GM04504 (cell line): ENCODE results near the gene ZNHIT2.
"Not testable (repeated sequence)": the region's sequence is repeated elsewhere in the genome, so short reads cannot be mapped to it uniquely, and the experiment has no call there.

Source experiments
- DNase-seq: peaks from one replicate; pipeline ENCODE4 v3.0.0-alpha.2; 2012; ENCODE audit warnings: low read depth

Gene ZNHIT2

GRCh38 chr11:65117206-65118096 lies at the start of gene ZNHIT2:
Gene ZNHIT2, minus strand, starts transcription at chr11:65117701. Its CDS starts 48 bp downstream, at chr11:65117653.
- peak; percentile 97 for DNase-seq

GRCh38 chr11:65166893-65167292 lies 49.4 kb upstream of the ZNHIT2 start:
- DNase-seq, result no peak

GRCh38 chr11:65165410-65166317 lies 48.2 kb upstream of the ZNHIT2 start:
- DNase-seq, result no peak

- no peak for DNase-seq
Measured at GRCh38 chr11:65163684-65164083, 46.2 kb upstream of the ZNHIT2 start.

- DNase-seq, result no peak
Measured at GRCh38 chr11:65160643-65161042, 43.1 kb upstream of the ZNHIT2 start.

GRCh38 chr11:65159012-65159411 lies 41.5 kb upstream of the ZNHIT2 start:
- no peak for DNase-seq

- DNase-seq, result no peak
Measured at GRCh38 chr11:65157336-65157735, 39.8 kb upstream of the ZNHIT2 start.

GRCh38 chr11:65156926-65157325 lies 39.4 kb upstream of the ZNHIT2 start:
- DNase-seq, result no peak

- DNase-seq, result no peak
Measured at GRCh38 chr11:65156256-65156655, 38.8 kb upstream of the ZNHIT2 start.

GRCh38 chr11:65152122-65152521 lies 34.6 kb upstream of the ZNHIT2 start:
- DNase-seq, result no peak

GRCh38 chr11:65151331-65151899 lies 33.9 kb upstream of the ZNHIT2 start:
- DNase-seq, result no peak

GRCh38 chr11:65150509-65151299 lies 33.2 kb upstream of the ZNHIT2 start:
- DNase-seq, result peak; percentile 81

- DNase-seq, result not testable (repeated sequence)
Measured at GRCh38 chr11:65150131-65150508, 32.6 kb upstream of the ZNHIT2 start.

- no peak for DNase-seq
Measured at GRCh38 chr11:65148657-65149056, 31.2 kb upstream of the ZNHIT2 start.

- DNase-seq, result no peak
Measured at GRCh38 chr11:65147352-65148075, 30.0 kb upstream of the ZNHIT2 start.

- DNase-seq, result no peak
Measured at GRCh38 chr11:65141896-65142494, 24.5 kb upstream of the ZNHIT2 start.

GRCh38 chr11:65136515-65137096 lies 19.1 kb upstream of the ZNHIT2 start:
- DNase-seq, result no peak

- no peak for DNase-seq
Measured at GRCh38 chr11:65135633-65136145, 18.2 kb upstream of the ZNHIT2 start.

GRCh38 chr11:65134952-65135632 lies 17.6 kb upstream of the ZNHIT2 start:
- DNase-seq, result peak; percentile 91
